ENCODE measurements around the gene ELP5.

DNA sequence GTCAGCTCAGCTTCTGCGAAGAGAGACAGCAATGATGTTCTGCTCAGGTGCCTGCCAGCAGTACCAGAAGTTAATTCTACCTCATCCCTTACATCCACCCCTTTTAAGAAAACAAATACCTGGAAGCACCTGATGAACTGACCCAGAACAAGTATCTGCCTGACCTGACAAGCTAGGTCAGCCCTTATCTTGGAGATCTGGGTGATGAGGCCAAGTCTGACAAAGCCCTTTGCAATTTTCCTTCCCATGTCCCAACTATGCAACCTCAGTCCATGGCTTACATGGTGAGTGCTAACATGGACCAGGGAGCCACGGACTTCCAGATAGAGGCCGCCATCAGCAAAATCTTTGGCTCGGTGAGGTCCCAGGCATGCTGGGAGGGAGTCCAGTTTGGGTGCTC lies 28.6 kb upstream of the ELP5 start:
- no peak for TF ChIP-seq POLR2AphosphoS5 (IDR thresholded peaks at IDR 0.05)
- TF ChIP-seq, protein P1, sequence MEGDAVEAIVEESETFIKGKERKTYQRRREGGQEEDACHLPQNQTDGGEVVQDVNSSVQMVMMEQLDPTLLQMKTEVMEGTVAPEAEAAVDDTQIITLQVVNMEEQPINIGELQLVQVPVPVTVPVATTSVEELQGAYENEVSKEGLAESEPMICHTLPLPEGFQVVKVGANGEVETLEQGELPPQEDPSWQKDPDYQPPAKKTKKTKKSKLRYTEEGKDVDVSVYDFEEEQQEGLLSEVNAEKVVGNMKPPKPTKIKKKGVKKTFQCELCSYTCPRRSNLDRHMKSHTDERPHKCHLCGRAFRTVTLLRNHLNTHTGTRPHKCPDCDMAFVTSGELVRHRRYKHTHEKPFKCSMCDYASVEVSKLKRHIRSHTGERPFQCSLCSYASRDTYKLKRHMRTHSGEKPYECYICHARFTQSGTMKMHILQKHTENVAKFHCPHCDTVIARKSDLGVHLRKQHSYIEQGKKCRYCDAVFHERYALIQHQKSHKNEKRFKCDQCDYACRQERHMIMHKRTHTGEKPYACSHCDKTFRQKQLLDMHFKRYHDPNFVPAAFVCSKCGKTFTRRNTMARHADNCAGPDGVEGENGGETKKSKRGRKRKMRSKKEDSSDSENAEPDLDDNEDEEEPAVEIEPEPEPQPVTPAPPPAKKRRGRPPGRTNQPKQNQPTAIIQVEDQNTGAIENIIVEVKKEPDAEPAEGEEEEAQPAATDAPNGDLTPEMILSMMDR (IDR thresholded peaks at IDR 0.05): no peak
- no peak for TF ChIP-seq EP300 (IDR thresholded peaks at IDR 0.05)

All from esophagus muscularis mucosa (tissue), 4 donors.